GM12878 (cell line): ENCODE measurements around the gene AHNAK. TPM values are rescaled to one million over a fixed set of nuclear protein-coding genes. Genes with fewer than 3 reads are reported as not detected.

Experiments
- BHLHE40 ChIP-seq, 2 experiments: fragments of 450-650 bp in 1 of 2; IDR thresholded peaks; 2 replicates each; pipeline ENCODE4 v1.6.1; 2011 to 2017; ENCODE audit warnings: low read depth in 2 of 2, borderline replicate concordance in 1 of 2, improper control_type of control experiment in 1 of 2, low read length in 1 of 2, mild to moderate bottlenecking in 1 of 2
- GABPA ChIP-seq: IDR thresholded peaks from 2 replicates; pipeline ENCODE4 v1.6.1; 2014; ENCODE audit warnings: antibody characterized with exemption, low read depth, mild to moderate bottlenecking, inconsistent platforms
- MEF2B ChIP-seq: fragments of 450-650 bp; IDR thresholded peaks from 2 replicates; pipeline ENCODE4 v1.6.1; 2018; ENCODE audit warnings: mild to moderate bottlenecking, moderate library complexity; ENCODE audit not compliant: partially characterized antibody, poor library complexity, severe bottlenecking
- MTA3 ChIP-seq: IDR thresholded peaks from 2 replicates; pipeline ENCODE4 v1.6.1; 2012; ENCODE audit warnings: low read length, inconsistent platforms, borderline replicate concordance
- NFXL1 ChIP-seq: fragments of 450-650 bp; IDR thresholded peaks from 2 replicates; pipeline ENCODE4 v1.6.1; 2017; ENCODE audit warnings: antibody characterized with exemption, mild to moderate bottlenecking, borderline replicate concordance
- NR2C2 ChIP-seq: IDR thresholded peaks from 2 replicates; pipeline ENCODE4 v1.6.1; 2011; ENCODE audit warnings: borderline replicate concordance, low read depth; ENCODE audit not compliant: control insufficient read depth, insufficient read length
- PAX5 ChIP-seq: IDR thresholded peaks from 2 replicates; pipeline ENCODE4 v1.6.1; 2011; ENCODE audit warnings: low read depth, low read length, borderline replicate concordance
- POLR2AphosphoS2 ChIP-seq: IDR thresholded peaks from 2 replicates; pipeline ENCODE4 v1.6.1; 2011; ENCODE audit warnings: low read depth, mild to moderate bottlenecking, low read length, improper control_type of control experiment, moderate library complexity
- POLR2AphosphoS5 ChIP-seq: IDR thresholded peaks from 2 replicates; pipeline ENCODE4 v1.6.1; 2011; ENCODE audit warnings: mild to moderate bottlenecking, low read length, inconsistent platforms
- POU2F2 ChIP-seq: IDR thresholded peaks from 3 replicates; pipeline ENCODE4 v1.6.1; 2011; ENCODE audit warnings: low read depth, mild to moderate bottlenecking, low read length, borderline replicate concordance
- RUNX3 ChIP-seq: IDR thresholded peaks from 2 replicates; pipeline ENCODE4 v1.6.1; 2012; ENCODE audit warnings: low read length, inconsistent platforms
- SMAD5 ChIP-seq: IDR thresholded peaks from 2 replicates; pipeline ENCODE4 v1.6.1; 2016; ENCODE audit warnings: antibody characterized with exemption, low read depth
- SP1 ChIP-seq: IDR thresholded peaks from one replicate; pipeline ENCODE4 v1.6.1; 2011; ENCODE audit warnings: low read depth, low read length
- SPI1 ChIP-seq: IDR thresholded peaks from 2 replicates; pipeline ENCODE4 v1.6.1; 2011; ENCODE audit warnings: low read depth, mild to moderate bottlenecking, low read length, moderate library complexity, borderline replicate concordance; ENCODE audit not compliant: insufficient read depth
- SRF ChIP-seq, 2 experiments: IDR thresholded peaks; 2 replicates each; pipeline ENCODE4 v1.6.1; 2011; ENCODE audit warnings: low read depth in 2 of 2, low read length in 2 of 2, mild to moderate bottlenecking in 1 of 2, moderate library complexity in 1 of 2
- STAT1 ChIP-seq: fragments of 450-650 bp; conservative IDR thresholded peaks from 2 replicates; pipeline ENCODE4 v1.6.1; 2014; ENCODE audit warnings: antibody characterized with exemption, mild to moderate bottlenecking
- STAT3 ChIP-seq: IDR thresholded peaks from 2 replicates; pipeline ENCODE4 v1.6.1; 2011; ENCODE audit warnings: low read depth, low read length, improper control_type of control experiment
- SUPT20H ChIP-seq: IDR thresholded peaks from 2 replicates; pipeline ENCODE4 v1.6.1; 2011; ENCODE audit warnings: low read depth, mild to moderate bottlenecking, low read length, moderate library complexity, borderline replicate concordance; ENCODE audit not compliant: control insufficient read depth
- TARDBP ChIP-seq: IDR thresholded peaks from 2 replicates; pipeline ENCODE4 v1.6.1; 2016; ENCODE audit warnings: borderline replicate concordance
- WRNIP1 ChIP-seq: IDR thresholded peaks from 2 replicates; pipeline ENCODE4 v1.6.1; 2011; ENCODE audit warnings: low read depth, low read length, improper control_type of control experiment, borderline replicate concordance
- ZBED1 ChIP-seq: IDR thresholded peaks from 2 replicates; pipeline ENCODE4 v1.6.1; 2016; ENCODE audit warnings: borderline replicate concordance
- ZNF274 ChIP-seq: IDR thresholded peaks from one replicate; pipeline ENCODE4 v1.8.0; 2011; ENCODE audit not compliant: insufficient read length, insufficient read depth
- ZNF384 ChIP-seq: IDR thresholded peaks from 2 replicates; pipeline ENCODE4 v1.6.1; 2012; ENCODE audit warnings: low read depth, mild to moderate bottlenecking, low read length, improper control_type of control experiment, borderline replicate concordance
- ZNF622 ChIP-seq: fragments of 450-650 bp; IDR thresholded peaks from 2 replicates; pipeline ENCODE4 v1.6.1; 2017; ENCODE audit warnings: mild to moderate bottlenecking, inconsistent platforms
- ZZZ3 ChIP-seq: IDR thresholded peaks from 2 replicates; pipeline ENCODE4 v1.6.1; 2011; ENCODE audit warnings: low read depth; ENCODE audit not compliant: control insufficient read depth, insufficient read length
- polyA plus RNA-seq, 11 experiments: library from polyadenylated mRNA; depleted of rRNA in 4 of 11; unstranded in 6 of 11; stranded (reverse) in 5 of 11; fragments of >200 nt; fragmentation: Nextera tagmentation in 4 of 11; fragmentation: Illumina TruSeq in 1 of 11; extraction: Ambion mirVana in 4 of 11; extraction: Trizol in 1 of 11; gene quantifications; 1 replicate in 1 of 11; 2 replicates in 10 of 11; pipeline versions ENCODE4 v1.2.1 to v1.2.3, GENCODE V29; 2011 to 2016; ENCODE audit warnings: inconsistent platforms in 2 of 11, missing spikeins in 2 of 11, low read depth in 1 of 11
- total RNA-seq, 4 experiments: library from RNA; depleted of rRNA in 3 of 4; stranded (reverse); fragments of >200 nt in 3 of 4; fragmentation: Illumina TruSeq in 1 of 4; extraction: Trizol in 1 of 4; gene quantifications; 2 replicates each; pipeline versions ENCODE4 v1.2.1 to v1.2.3, GENCODE V29; 2013 to 2021
- TF ChIP-seq, protein P1 (sequence below): fragments of 450-650 bp; formaldehyde crosslinking; IDR thresholded peaks from 2 replicates; pipeline ENCODE4 v1.4.0; 2020; ENCODE audit warnings: mild to moderate bottlenecking, moderate library complexity
- TF ChIP-seq, protein P2 (sequence below): fragments of 450-650 bp; IDR thresholded peaks from 2 replicates; pipeline ENCODE4 v1.6.1; 2017; ENCODE audit warnings: low read depth, mild to moderate bottlenecking, moderate library complexity

Gene AHNAK
- total and polyA plus RNA-seq, 10 of the 15 experiments (the other 5 are each of a cell fraction or from before 2014, with no cell fraction given), result 0.76 to 90.3 (median 19.4) TPM

DNA sequence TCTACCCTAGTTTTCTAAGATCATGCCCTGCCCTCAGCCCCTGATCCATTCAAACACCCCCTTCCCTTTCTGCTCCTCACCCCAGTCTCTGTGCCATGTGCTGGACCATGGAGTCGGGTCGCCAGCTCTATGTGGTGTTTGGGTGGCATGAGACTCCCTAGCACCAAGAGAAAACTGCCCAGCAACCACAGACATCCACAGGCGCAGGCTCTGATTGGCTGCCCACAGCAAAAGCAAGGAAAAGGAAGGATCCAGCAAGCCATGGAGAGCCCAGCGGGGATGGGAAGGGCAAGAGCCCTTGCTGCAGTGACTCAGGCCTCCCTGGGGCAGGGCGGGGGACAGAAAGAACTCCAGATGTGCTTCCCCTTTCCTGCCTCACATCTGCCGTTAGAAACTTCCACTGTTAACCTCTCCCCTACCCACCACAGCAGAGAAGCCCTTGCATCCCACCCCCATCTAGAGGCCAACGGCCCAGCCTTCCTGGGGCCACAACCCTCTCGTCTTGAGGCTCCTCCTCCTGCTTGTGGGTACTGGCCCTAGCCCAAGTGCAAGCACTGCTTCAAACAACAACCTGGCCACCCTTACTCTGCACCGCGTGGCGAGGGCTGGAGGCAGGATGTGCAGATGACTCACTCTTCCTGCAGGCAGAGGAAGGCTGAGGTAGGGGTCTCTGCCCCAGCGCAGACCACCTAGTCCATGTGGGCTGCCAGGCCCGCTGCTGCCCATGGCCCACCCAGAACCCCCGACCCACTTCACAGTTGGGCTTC is 9.7 kb upstream of the AHNAK start (continued):
- TF ChIP-seq RUNX3 (peak; percentile 62), ZNF274 (no peak), PAX5 (0 out of 2 replicates have a peak, but pooled peaks have one; percentile 13), SPI1 (no peak), SRF (IDR thresholded peaks at IDR 0.05; ENCODE audit: low read depth in 2 of 2, low read length in 2 of 2) (no peak), ZNF384 (no peak), ZZZ3 (no peak), WRNIP1 (no peak), GABPA (no peak), TARDBP (no peak), STAT3 (no peak), NFXL1 (no peak), NR2C2 (no peak), SP1 (no peak), ZNF622 (no peak), SMAD5 (no peak), STAT1 (no peak), POLR2AphosphoS2 (no peak), MTA3 (no peak), BHLHE40 (IDR thresholded peaks at IDR 0.05; ENCODE audit: borderline replicate concordance in 1 of 2, low read depth in 2 of 2, low read length in 1 of 2) (no peak), ZBED1 (no peak), SUPT20H (no peak), MEF2B (peak; percentile 31), POLR2AphosphoS5 (no peak), POU2F2 (no peak)
- TF ChIP-seq, protein P1, sequence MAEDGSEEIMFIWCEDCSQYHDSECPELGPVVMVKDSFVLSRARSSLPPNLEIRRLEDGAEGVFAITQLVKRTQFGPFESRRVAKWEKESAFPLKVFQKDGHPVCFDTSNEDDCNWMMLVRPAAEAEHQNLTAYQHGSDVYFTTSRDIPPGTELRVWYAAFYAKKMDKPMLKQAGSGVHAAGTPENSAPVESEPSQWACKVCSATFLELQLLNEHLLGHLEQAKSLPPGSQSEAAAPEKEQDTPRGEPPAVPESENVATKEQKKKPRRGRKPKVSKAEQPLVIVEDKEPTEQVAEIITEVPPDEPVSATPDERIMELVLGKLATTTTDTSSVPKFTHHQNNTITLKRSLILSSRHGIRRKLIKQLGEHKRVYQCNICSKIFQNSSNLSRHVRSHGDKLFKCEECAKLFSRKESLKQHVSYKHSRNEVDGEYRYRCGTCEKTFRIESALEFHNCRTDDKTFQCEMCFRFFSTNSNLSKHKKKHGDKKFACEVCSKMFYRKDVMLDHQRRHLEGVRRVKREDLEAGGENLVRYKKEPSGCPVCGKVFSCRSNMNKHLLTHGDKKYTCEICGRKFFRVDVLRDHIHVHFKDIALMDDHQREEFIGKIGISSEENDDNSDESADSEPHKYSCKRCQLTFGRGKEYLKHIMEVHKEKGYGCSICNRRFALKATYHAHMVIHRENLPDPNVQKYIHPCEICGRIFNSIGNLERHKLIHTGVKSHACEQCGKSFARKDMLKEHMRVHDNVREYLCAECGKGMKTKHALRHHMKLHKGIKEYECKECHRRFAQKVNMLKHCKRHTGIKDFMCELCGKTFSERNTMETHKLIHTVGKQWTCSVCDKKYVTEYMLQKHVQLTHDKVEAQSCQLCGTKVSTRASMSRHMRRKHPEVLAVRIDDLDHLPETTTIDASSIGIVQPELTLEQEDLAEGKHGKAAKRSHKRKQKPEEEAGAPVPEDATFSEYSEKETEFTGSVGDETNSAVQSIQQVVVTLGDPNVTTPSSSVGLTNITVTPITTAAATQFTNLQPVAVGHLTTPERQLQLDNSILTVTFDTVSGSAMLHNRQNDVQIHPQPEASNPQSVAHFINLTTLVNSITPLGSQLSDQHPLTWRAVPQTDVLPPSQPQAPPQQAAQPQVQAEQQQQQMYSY (CRISPR knock-in tag), result no peak
- TF ChIP-seq, protein P2, sequence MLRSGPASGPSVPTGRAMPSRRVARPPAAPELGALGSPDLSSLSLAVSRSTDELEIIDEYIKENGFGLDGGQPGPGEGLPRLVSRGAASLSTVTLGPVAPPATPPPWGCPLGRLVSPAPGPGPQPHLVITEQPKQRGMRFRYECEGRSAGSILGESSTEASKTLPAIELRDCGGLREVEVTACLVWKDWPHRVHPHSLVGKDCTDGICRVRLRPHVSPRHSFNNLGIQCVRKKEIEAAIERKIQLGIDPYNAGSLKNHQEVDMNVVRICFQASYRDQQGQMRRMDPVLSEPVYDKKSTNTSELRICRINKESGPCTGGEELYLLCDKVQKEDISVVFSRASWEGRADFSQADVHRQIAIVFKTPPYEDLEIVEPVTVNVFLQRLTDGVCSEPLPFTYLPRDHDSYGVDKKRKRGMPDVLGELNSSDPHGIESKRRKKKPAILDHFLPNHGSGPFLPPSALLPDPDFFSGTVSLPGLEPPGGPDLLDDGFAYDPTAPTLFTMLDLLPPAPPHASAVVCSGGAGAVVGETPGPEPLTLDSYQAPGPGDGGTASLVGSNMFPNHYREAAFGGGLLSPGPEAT, result peak; percentile 18; the same call in 1 of the 2 replicates
